Measurements from ENCODE around the gene TAPBPL.
A peak's percentile ranks its signal among the peaks of the same experiment; 100 is the strongest.
"Not testable (repeated sequence)": the region's sequence is repeated elsewhere in the genome, so short reads cannot be mapped to it uniquely, and the experiment has no call there.

Gene TAPBPL

GRCh38 chr12:6425590-6426531 is 26.0 kb upstream of the TAPBPL start:
- H3K4me2 ChIP-seq (ENCODE audit: low read length), result no peak overlapping the region
- no peaks in the 10 kb centered on the region for H3K9me3 ChIP-seq (replicated peaks; ENCODE audit: low read length)
- H3K27me3 ChIP-seq (ENCODE audit: control insufficient read depth, insufficient read depth, low read length), result no peaks in the 10 kb centered on the region
- no peak overlapping the region for H3K4me3 ChIP-seq (ENCODE audit: low read length)
- peaks cover 11% of the 10 kb centered on the region for H3K4me1 ChIP-seq (ENCODE audit: control insufficient read depth, insufficient read depth, low read length)
- no peak overlapping the region for H3K9ac ChIP-seq (ENCODE audit: low read depth, low read length)
- no peaks in the 10 kb centered on the region for H3K36me3 ChIP-seq (ENCODE audit: insufficient read depth, low read length)

- Histone ChIP-seq H3K27me3 (ENCODE audit: control insufficient read depth, insufficient read depth, low read length) (no peaks in the 10 kb centered on the region), H3K4me1 (ENCODE audit: control insufficient read depth, insufficient read depth, low read length) (peaks cover 20% of the 10 kb centered on the region), H3K9me3 (replicated peaks; ENCODE audit: low read length) (no peaks in the 10 kb centered on the region), H3K4me3 (ENCODE audit: low read length) (no peak overlapping the region), H3K9ac (ENCODE audit: low read depth, low read length) (no peak overlapping the region), H3K36me3 (ENCODE audit: insufficient read depth, low read length) (no peaks in the 10 kb centered on the region), H3K4me2 (ENCODE audit: low read length) (no peak overlapping the region)
These were observed 24.8 kb upstream of the TAPBPL start for GRCh38 chr12:6426882-6427671.

GRCh38 chr12:6427796-6428195 is 24.0 kb upstream of the TAPBPL start:
- not testable (repeated sequence) for H3K9me3 ChIP-seq (replicated peaks; ENCODE audit: low read length); H3K36me3 ChIP-seq (ENCODE audit: insufficient read depth, low read length); H3K27me3 ChIP-seq (ENCODE audit: control insufficient read depth, insufficient read depth, low read length); H3K9ac ChIP-seq (ENCODE audit: low read depth, low read length); H3K4me2 ChIP-seq (ENCODE audit: low read length); H3K4me3 ChIP-seq (ENCODE audit: low read length)
- peaks cover 20% of the 10 kb centered on the region for H3K4me1 ChIP-seq (ENCODE audit: control insufficient read depth, insufficient read depth, low read length)

GRCh38 chr12:6428326-6428725 is 23.5 kb upstream of the TAPBPL start:
- Histone ChIP-seq H3K4me3 (ENCODE audit: low read length) (no peak overlapping the region), H3K27me3 (ENCODE audit: control insufficient read depth, insufficient read depth, low read length) (no peaks in the 10 kb centered on the region), H3K9ac (ENCODE audit: low read depth, low read length) (no peak overlapping the region), H3K9me3 (replicated peaks; ENCODE audit: low read length) (no peaks in the 10 kb centered on the region), H3K36me3 (ENCODE audit: insufficient read depth, low read length) (no peaks in the 10 kb centered on the region), H3K4me1 (ENCODE audit: control insufficient read depth, insufficient read depth, low read length) (peaks cover 20% of the 10 kb centered on the region), H3K4me2 (ENCODE audit: low read length) (no peak overlapping the region)

GRCh38 chr12:6430124-6430989 is 21.5 kb upstream of the TAPBPL start:
- H3K9ac ChIP-seq (ENCODE audit: low read depth, low read length), result peak overlapping the region; percentile 83
- H3K4me3 ChIP-seq (ENCODE audit: low read length), result peak overlapping the region; percentile 57

GRCh38 chr12:6432991-6433390 is 18.9 kb upstream of the TAPBPL start:
- no peak overlapping the region for H3K9ac ChIP-seq (ENCODE audit: low read depth, low read length)
- H3K27me3 ChIP-seq (ENCODE audit: control insufficient read depth, insufficient read depth, low read length), result no peaks in the 10 kb centered on the region
- H3K4me2 ChIP-seq (ENCODE audit: low read length), result no peak overlapping the region
- H3K36me3 ChIP-seq (ENCODE audit: insufficient read depth, low read length), result no peaks in the 10 kb centered on the region
- H3K9me3 ChIP-seq (replicated peaks; ENCODE audit: low read length), result no peaks in the 10 kb centered on the region
- peaks cover 20% of the 10 kb centered on the region for H3K4me1 ChIP-seq (ENCODE audit: control insufficient read depth, insufficient read depth, low read length)
- no peak overlapping the region for H3K4me3 ChIP-seq (ENCODE audit: low read length)

More at GRCh38 chr12:6430124-6430989, 21.5 kb upstream of the TAPBPL start:
- Histone ChIP-seq H3K36me3 (ENCODE audit: insufficient read depth, low read length) (no peaks in the 10 kb centered on the region), H3K4me2 (ENCODE audit: low read length) (peak overlapping the region; percentile 80), H3K27me3 (ENCODE audit: control insufficient read depth, insufficient read depth, low read length) (no peaks in the 10 kb centered on the region), H3K4me1 (ENCODE audit: control insufficient read depth, insufficient read depth, low read length) (peaks cover 20% of the 10 kb centered on the region), H3K9me3 (replicated peaks; ENCODE audit: low read length) (no peaks in the 10 kb centered on the region)

- H3K9ac ChIP-seq (ENCODE audit: low read depth, low read length), result no peak overlapping the region
- no peaks in the 10 kb centered on the region for H3K27me3 ChIP-seq (ENCODE audit: control insufficient read depth, insufficient read depth, low read length)
- H3K9me3 ChIP-seq (replicated peaks; ENCODE audit: low read length), result no peaks in the 10 kb centered on the region
- H3K4me2 ChIP-seq (ENCODE audit: low read length), result no peak overlapping the region
- no peaks in the 10 kb centered on the region for H3K36me3 ChIP-seq (ENCODE audit: insufficient read depth, low read length)
- H3K4me3 ChIP-seq (ENCODE audit: low read length), result no peak overlapping the region
- H3K4me1 ChIP-seq (ENCODE audit: control insufficient read depth, insufficient read depth, low read length), result peaks cover 20% of the 10 kb centered on the region
These were observed 17.4 kb upstream of the TAPBPL start for GRCh38 chr12:6434205-6435140.

- H3K9me3 ChIP-seq (replicated peaks; ENCODE audit: low read length), result no peaks in the 10 kb centered on the region
- no peak overlapping the region for H3K9ac ChIP-seq (ENCODE audit: low read depth, low read length)
- H3K4me3 ChIP-seq (ENCODE audit: low read length), result no peak overlapping the region
- H3K4me2 ChIP-seq (ENCODE audit: low read length), result no peak overlapping the region
- no peaks in the 10 kb centered on the region for H3K27me3 ChIP-seq (ENCODE audit: control insufficient read depth, insufficient read depth, low read length)
- H3K36me3 ChIP-seq (ENCODE audit: insufficient read depth, low read length), result no peaks in the 10 kb centered on the region
- H3K4me1 ChIP-seq (ENCODE audit: control insufficient read depth, insufficient read depth, low read length), result peaks cover 6% of the 10 kb centered on the region
These were observed 15.7 kb upstream of the TAPBPL start for GRCh38 chr12:6435961-6436715.

- Histone ChIP-seq H3K4me3 (ENCODE audit: low read length) (no peak overlapping the region), H3K9ac (ENCODE audit: low read depth, low read length) (no peak overlapping the region), H3K4me1 (ENCODE audit: control insufficient read depth, insufficient read depth, low read length) (no peaks in the 10 kb centered on the region), H3K27me3 (ENCODE audit: control insufficient read depth, insufficient read depth, low read length) (no peaks in the 10 kb centered on the region), H3K36me3 (ENCODE audit: insufficient read depth, low read length) (no peaks in the 10 kb centered on the region), H3K4me2 (ENCODE audit: low read length) (no peak overlapping the region), H3K9me3 (replicated peaks; ENCODE audit: low read length) (no peaks in the 10 kb centered on the region)
These were observed 14.3 kb upstream of the TAPBPL start for GRCh38 chr12:6437586-6437985.

- Histone ChIP-seq H3K4me1 (ENCODE audit: control insufficient read depth, insufficient read depth, low read length) (no peaks in the 10 kb centered on the region), H3K4me3 (ENCODE audit: low read length) (no peak overlapping the region), H3K9me3 (replicated peaks; ENCODE audit: low read length) (no peaks in the 10 kb centered on the region), H3K27me3 (ENCODE audit: control insufficient read depth, insufficient read depth, low read length) (no peaks in the 10 kb centered on the region), H3K9ac (ENCODE audit: low read depth, low read length) (no peak overlapping the region), H3K4me2 (ENCODE audit: low read length) (no peak overlapping the region), H3K36me3 (ENCODE audit: insufficient read depth, low read length) (no peaks in the 10 kb centered on the region)
These were observed 13.5 kb upstream of the TAPBPL start for GRCh38 chr12:6438345-6438744.

Measured in skeletal muscle satellite cell (primary cell).